Left colon (tissue), 2 donors: ENCODE data around the gene PRKCG. TPM values are rescaled to one million over a fixed set of nuclear protein-coding genes. Genes with fewer than 3 reads are reported as not detected.
A peak's percentile ranks its signal among the peaks of the same experiment; 100 is the strongest.

Source experiments
- ATAC-seq: fragments of 200-7000 bp; cut with Tn5 transposase; one replicate; pipeline ENCODE4 v1.9.1; 2020; ENCODE audit warnings: mild to moderate bottlenecking, moderate library complexity
- DNase-seq, 2 donors: peaks; one replicate each; pipeline ENCODE4 v3.0.0-alpha.2; 2020
- intact Hi-C, 2 donors: fragments of 100-400 bp; cut with DNase I in 1 of 2; cut with micrococcal nuclease in 1 of 2; formaldehyde crosslinking; loops; one replicate each; pipeline versions ENCODE4 v1.11.2 to v1.14.0; 2022; cut with DNase I, micrococcal nuclease
- total RNA-seq, 2 donors: library from RNA; stranded (reverse); fragmentation: NEBNext Ultra II Directional; extraction: Animal tissue kit (Norgen Biotek cat#: 25700); gene quantifications; one replicate each; pipeline ENCODE4 v1.2.1, GENCODE V29; 2021
- donor health status: DM: no; HTN: no; CAD: no.
- donor health status: DM: yes; HTN: yes; CAD: no.

PRKCG gene
- total RNA-seq, 2 donors from 2014 or later, result 0.22 TPM; not detected in 1

DNA sequence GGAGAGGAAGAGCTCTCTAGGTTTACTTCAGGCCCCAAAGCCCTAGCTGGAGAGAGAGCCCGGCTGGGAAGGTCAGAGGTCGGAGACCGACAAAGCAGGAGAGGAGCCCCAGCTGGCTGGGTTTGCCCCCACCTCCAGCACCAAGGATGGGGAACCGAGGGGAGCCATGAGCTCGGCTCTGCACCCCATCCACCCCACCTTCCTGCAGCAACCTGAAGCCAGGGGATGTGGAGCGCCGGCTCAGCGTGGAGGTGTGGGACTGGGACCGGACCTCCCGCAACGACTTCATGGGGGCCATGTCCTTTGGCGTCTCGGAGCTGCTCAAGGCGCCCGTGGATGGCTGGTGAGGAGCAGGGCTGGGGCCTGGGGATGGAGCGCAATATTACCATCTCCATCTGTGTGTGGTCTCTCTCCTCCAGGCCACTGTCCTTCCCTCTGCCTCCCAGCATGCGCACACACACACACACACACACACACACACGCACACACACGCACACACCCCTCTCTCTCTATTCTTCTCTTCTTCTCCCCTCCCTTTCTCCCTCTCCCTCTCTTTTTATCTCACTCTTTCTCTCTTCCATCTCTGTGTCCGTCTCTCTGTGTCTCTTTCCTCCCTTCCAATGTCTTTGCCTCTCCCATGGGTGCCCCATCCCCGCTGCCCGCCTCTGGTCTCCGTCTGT lies 10.4 kb downstream of the PRKCG start:
- intact Hi-C loops, result no loop called here
- no peak for DNase-seq
- ATAC-seq, result no peak

DNA sequence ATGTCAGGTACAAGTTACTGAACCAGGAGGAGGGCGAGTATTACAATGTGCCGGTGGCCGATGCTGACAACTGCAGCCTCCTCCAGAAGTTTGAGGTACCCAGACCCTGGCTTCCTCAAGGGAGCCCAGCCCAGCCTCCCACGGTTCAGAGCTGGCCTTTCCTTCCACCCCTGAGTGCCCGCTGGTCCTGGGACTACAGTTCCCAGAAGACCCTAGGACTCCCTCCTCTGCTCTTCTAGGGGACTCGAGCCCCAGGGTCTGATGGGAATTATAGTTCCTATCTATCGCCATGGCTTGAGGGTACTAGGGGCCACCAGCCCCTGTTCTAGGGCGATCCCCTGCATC lies 11.0 kb downstream of the PRKCG start:
- DNase-seq (no peak), ATAC-seq (no peak)
- intact Hi-C loops, result no loop called here

DNA sequence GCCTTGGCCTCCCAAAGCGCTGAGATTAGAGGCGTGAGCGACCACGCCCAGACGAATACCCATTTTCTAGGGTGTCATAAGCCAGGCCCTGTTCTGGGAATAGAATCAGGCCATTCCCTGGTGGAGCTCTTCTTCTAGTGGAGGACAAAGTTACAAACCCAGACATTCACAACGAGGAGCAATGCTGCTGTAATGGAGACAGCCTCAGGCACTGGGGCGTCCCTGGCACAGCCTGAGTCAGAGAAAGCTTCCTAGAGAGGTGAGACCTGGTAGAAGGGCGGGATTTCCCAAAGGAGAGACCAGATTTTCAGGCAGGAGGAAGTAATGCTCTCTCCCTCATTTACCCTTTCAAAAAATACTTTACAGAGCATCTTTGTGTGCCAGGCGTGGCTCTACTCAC lies 12.7 kb downstream of the PRKCG start:
- ATAC-seq (no peak), DNase-seq (no peak)
- intact Hi-C loops, result no loop called here

DNA sequence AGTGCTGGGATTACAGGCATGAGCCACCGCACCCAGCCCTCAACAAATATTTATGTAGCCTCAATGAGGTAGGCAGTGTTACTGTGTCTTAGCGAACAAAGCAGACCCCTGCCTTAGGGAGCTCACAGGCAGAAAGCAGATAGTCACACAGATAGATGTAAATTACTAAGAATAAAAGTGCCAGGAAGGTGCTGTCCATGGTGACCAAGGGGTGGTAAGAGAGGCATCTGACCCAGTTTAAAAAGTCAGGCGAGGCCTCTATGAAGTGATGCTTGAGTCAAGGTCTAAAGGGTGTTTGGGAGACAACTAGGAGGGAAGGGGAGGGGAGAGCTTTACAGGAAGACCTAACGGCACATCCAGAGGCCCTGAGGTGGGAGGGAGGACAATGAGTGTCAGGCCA lies 14.7 kb downstream of the PRKCG start:
- intact Hi-C loops, result no loop called here
- ATAC-seq, result no peak
- DNase-seq, result no peak

DNA sequence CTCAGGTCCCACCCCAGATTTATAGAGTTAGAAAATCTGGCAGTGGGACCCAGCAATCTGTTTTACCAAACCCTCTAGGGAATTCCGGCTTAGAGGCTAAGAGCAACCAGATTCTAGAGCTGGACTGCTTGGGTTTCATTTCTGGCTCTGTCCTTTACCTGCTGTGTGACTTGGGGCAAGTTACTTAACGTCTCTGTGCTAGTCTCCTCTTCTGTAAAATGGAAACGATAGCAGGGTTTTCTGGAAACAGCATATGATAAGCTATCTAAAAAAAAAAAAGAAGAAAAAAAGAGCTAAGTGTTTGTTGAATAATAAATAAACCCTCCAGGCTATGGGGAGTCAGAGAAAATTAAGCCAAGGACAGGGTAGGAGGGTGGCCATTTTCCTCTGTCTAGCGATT lies 15.5 kb downstream of the PRKCG start:
- intact Hi-C loops, result no loop called here
- ATAC-seq (no peak), DNase-seq (no peak)

DNA sequence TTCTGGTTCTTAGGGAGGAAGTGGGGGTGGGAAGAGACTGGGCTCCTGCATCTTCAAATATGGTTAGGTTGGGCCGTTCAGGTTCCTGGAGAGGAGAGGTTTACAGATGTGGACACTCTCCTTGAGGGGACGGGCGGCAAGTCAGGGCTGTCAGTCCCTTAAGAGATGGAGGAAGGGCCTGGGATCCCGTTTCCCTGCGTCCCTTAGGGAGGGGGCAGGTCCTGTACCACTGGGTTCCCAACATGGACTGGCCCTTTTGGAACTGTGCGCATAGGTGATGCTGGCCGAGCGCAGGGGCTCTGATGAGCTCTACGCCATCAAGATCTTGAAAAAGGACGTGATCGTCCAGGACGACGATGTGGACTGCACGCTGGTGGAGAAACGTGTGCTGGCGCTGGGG lies 16.2 kb downstream of the PRKCG start:
- intact Hi-C loops, result no loop called here
- DNase-seq (no peak), ATAC-seq (no peak)

DNA sequence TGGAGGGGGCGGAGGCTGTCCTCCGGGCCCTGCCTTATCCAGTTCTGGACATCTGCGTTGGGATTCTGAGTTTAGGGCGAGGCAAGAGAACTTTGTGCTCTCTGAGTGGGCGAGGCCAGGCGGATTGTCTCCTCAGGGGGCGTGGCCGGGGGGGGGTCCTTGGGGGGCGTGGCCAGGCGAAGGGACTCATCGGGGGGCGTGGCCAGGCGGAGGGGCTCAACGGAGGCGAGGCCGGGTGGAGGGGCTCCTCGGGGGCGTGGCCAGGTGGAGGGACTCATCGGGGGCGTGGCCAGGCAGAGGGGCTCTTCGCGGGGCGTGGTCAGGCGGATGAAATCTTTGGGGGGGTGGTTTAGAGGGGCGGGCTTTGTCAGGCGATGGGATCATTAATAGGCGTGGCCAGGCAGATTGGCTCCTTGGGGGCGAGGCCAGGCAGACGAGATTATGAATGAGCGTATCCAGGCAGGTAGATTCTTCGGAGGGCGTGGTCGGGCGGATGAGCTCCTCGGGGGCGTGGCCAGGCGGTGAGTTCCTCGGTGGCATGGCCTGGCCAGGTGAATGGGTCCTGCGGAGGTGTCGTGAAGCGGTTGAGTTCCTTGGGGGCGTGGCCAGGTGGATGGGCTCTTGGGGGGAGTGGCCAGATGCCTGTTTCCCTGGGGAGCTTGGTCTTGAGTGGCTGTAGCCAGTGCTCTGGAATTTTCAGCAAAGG lies 16.8 kb downstream of the PRKCG start:
- intact Hi-C loops, result no loop called here
- no peak for ATAC-seq
- no peak for DNase-seq

DNA sequence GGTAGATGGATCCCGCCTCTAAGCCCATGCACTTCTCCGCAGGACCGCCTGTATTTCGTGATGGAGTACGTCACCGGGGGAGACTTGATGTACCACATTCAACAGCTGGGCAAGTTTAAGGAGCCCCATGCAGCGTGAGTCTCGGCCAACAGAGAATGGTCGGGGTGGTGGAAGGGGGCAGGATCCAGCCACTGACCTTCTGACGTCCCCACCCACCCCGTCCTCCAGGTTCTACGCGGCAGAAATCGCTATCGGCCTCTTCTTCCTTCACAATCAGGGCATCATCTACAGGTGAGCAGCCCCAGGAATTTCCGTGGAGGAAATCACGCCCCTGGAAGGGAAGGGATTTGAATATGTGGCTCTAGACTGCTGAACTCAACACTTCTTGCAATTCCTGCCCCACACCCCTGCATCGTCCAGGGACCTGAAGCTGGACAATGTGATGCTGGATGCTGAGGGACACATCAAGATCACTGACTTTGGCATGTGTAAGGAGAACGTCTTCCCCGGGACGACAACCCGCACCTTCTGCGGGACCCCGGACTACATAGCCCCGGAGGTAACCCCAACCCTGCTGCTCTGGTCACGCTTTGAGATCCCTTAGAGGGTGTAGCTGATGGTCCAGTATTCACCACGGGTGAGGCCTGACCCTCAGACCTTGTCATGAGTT lies 18.3 kb downstream of the PRKCG start:
- ATAC-seq, result no peak
- no peak for DNase-seq
- intact Hi-C loops, result loop anchor here in 1 of 2 donors (10.0 kb wide), 1 partner anchor 124 kb away; no protein-coding TSS in a partner anchor

DNA sequence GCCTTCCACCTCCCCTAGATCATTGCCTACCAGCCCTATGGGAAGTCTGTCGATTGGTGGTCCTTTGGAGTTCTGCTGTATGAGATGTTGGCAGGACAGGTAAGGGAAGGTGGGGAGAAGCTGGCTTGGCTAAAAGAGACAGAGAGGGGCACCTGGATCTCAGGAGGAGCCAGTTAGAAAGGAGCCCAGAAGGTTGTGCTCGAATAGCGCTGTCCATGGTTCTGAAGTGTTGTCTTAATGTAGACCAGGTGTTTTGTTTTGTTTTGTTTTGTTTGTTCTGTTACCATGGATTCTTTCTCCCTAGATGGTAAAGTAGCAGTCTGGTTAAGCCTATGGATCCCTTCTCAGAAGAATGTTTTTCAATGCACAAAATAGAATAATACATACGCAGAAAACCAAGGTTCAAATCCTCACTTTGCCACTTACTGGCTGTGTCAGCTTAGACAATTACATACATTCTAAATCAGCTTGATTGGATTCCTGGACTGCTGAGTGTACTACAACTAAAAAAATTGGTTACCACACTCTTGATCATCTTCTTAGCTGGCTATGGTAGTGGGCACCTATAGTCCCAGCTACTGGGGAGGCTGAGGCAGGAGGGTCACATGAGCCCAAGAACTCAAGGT lies 21.2 kb downstream of the PRKCG start:
- DNase-seq, result peak in 1 of 2 donors; percentile 31
- intact Hi-C loops, result loop anchor here in 1 of 2 donors (10.0 kb wide), 1 partner anchor 122 kb away; no protein-coding TSS in a partner anchor
- ATAC-seq, result no peak

DNA sequence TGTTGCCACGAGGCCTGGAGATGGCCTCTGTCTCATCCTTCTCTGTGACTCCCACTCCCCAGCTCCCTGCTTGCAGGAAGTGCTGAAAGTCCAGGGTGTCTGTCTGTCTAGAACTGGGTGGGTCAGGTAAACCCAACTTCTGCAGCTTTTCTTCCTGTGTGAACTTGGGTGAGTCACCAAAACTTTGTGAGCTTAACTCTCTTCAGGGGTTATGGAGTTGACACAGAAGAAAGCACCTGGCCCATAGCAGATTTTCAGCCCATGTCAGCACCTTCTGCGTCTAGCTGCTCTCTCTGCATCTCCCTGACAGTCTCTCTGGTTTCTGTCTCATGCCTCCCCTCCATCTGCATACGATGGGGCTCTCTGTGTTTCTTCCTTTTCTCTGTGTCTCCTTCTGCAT lies 22.9 kb downstream of the PRKCG start:
- intact Hi-C loops, result loop anchor here in 1 of 2 donors (10.0 kb wide), 1 partner anchor 120 kb away; no protein-coding TSS in a partner anchor
- DNase-seq, result no peak
- no peak for ATAC-seq

DNA sequence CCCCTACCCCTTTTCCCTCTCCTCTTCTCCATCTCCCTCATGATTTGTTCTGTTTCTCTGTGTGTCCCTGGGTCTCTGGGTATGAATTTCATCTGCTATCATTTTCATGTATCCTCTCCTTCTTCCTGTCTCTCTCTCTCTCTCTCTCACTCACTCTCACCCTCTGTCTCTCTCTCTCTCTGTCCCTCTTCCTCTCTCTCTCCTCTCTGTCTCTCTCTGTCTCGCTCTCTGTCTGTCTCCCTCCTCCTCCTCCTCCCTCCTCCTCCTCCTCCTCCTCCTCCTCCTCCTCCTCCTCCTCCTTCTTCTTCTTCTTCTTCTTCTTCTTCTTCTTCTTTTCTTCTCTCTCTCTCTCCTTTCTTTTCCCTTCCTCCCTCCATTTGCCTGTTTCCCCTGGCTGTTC lies 23.8 kb downstream of the PRKCG start:
- no peak for DNase-seq
- intact Hi-C loops, result loop anchor here in 1 of 2 donors (10.0 kb wide), 1 partner anchor 119 kb away; no protein-coding TSS in a partner anchor
- ATAC-seq, result no peak

DNA sequence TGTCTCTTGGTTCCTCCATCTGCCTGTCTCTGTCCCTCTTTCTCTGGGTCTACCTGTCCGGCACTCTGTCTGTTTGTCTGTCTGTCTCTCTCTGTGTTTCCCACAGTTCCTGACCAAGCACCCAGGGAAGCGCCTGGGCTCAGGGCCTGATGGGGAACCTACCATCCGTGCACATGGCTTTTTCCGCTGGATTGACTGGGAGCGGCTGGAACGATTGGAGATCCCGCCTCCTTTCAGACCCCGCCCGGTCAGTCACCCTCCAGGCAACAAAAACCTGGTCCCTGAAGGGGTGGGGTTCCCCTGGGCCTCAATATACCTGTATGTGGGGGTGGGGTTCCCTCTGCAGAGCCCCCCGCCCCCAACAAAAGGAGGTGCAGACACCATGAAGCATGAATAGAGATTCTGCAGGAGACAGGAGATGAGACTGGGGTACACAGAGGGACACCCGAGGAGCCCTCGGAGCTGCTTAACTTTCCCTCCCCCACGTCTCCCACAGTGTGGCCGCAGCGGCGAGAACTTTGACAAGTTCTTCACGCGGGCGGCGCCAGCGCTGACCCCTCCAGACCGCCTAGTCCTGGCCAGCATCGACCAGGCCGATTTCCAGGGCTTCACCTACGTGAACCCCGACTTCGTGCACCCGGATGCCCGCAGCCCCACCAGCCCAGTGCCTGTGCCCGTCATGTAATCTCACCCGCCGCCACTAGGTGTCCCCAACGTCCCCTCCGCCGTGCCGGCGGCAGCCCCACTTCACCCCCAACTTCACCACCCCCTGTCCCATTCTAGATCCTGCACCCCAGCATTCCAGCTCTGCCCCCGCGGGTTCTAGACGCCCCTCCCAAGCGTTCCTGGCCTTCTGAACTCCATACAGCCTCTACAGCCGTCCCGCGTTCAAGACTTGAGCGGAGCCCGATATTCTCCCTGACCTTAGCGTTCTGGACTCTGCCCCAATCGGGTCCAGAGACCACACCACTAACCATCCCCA lies 24.5 kb downstream of the PRKCG start:
- intact Hi-C loops, result loop anchor here in 1 of 2 donors (10.0 kb wide), 1 partner anchor 118 kb away; no protein-coding TSS in a partner anchor
- ATAC-seq (peak; percentile 46), DNase-seq (peak in 1 of 2 donors; percentile 49)

DNA sequence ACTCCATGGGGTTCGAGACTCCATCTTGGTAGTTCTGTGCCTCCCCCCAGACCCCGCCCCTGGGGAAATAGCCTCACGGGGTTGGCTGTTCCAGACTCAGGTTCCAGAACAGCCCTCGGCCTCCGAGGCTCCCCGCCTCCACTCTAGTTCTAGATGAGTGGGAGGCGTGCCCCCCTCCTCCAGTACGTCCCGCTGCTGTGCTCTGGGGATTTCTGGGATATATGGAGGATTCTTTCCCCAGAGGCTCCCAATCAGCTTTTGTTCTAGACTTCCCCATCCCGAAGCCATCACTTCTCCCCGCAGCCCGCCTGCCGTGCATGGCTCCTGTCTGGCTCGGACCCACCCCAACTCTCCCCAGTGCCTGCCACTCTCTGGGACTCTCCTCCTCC lies 25.2 kb downstream of the PRKCG start:
- DNase-seq, result no peak
- intact Hi-C loops, result loop anchor here in 1 of 2 donors (10.0 kb wide), 1 partner anchor 118 kb away; no protein-coding TSS in a partner anchor
- ATAC-seq, result no peak

DNA sequence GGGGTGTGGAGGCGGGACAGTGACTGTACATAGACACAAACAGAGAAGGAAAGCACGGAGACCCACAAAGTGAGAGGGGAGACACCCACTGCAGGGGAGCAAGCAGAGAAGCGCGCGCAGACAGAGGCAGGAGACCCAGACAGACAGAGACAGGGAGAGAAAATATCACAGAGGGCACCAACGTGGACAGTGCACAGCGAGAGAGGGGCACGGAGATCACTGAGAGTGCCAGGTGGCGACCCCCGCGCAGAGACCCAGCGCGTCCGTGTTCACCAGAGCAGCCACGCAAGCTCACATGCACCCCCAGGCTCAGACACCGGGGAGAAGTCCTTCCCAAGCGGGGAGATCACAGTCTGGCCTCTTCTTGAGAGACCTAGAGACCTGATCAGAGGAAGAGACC lies 25.7 kb downstream of the PRKCG start:
- DNase-seq, result no peak
- intact Hi-C loops, result loop anchor here in 1 of 2 donors (10.0 kb wide), 1 partner anchor 117 kb away; no protein-coding TSS in a partner anchor
- no peak for ATAC-seq

DNA sequence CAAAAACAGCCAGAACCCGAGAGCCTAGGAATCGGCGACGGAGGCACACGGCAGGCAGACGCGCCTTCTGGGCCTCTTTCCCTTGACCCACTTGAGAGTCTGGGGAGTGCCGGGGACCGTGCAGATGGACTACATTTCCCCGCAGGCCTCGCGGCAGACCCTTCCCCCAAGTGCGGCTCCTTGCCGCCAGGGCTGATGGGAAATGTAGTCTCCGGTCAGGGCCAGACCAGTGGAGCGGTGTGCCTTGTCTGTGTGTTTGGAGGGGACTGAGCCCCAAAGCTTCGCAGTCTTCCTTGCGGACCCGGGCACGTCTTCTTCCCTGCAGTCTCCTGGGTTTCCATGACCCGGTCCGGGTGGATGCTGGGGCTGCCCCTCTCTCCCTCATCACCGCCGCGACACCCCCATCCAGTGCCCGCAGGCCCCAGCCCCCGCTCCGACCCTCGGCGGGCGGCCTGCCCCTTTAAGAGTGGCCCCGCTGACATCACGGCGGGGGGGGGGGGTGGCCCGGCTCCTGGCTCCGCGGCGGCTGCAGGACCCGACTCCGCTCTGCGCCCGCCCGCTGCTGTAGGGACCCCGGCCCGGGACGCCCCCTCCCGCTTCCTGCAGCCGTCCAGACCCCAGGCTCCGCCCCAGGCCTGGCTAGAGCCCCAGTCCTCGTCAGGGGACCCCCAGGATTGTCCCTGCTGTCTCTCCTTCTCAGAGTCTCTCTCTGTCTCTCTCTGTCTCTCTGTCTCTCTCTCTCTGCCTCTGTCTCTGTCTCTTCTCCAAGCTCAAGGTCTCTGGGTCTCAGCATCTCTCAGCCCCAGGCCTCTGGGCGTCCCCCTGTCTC lies 26.3 kb downstream of the PRKCG start:
- intact Hi-C loops, result loop anchor here in 1 of 2 donors (10.0 kb wide), 1 partner anchor 116 kb away; no protein-coding TSS in a partner anchor
- ATAC-seq (peak; percentile 52), DNase-seq (peak in 1 of 2 donors; percentile 19)

DNA sequence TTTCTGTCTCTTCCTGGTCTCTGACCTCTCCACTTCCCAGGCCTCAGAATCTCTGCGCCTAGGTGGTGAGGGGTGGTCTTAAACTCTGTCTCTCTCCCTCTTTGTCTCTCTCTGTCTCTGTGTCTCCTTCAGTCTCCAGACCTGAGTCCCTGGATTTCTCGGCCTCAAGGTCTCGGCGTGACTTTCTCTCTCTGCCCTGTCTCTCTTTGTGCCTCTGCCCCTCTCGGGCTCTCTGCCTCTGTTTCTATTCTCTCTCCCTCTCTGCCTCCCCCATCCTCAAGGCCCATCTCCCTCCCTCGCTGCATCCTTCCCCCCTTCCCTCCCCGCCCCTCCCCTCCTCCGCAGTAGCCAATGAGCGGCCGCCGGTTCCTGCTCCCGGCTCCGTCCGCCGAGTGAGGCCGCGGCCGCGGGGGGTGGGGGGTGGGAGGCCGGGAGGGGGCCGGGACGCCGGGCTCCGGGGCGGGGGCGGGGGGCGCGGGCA lies 27.0 kb downstream of the PRKCG start, which contains the start of gene CACNG7:
TSS of gene CACNG7 (plus strand) at position 344 of the 481 bp plus-strand sequence. CDS start 3,554 bp downstream, outside the sequence.
- no peak for DNase-seq
- no peak for ATAC-seq
- intact Hi-C loops, result loop anchor here in 1 of 2 donors (10.0 kb wide), 1 partner anchor 116 kb away; no protein-coding TSS in a partner anchor
